Type B pancreatic cell (in vitro differentiated cells): ENCODE results near the gene MAP4K5. TPM values are rescaled to one million over a fixed set of nuclear protein-coding genes. Genes with fewer than 3 reads are reported as not detected.

Experiments used
- DNase-seq: peaks from one replicate; pipeline ENCODE4 v3.0.0; 2021; ENCODE audit warnings: mixed read lengths; ENCODE audit not compliant: unreplicated experiment; ENCODE audit errors: extremely low spot score
- H3K27ac Mint-ChIP-seq: 2 replicates; pipeline ENCODE4 v1.8.0; 2021; ENCODE audit warnings: mild to moderate bottlenecking, mixed read lengths
- H3K27me3 Mint-ChIP-seq: 2 replicates; pipeline ENCODE4 v1.8.0; 2021; ENCODE audit warnings: mixed read lengths
- H3K36me3 Mint-ChIP-seq: 2 replicates; pipeline ENCODE4 v1.8.0; 2021; ENCODE audit warnings: mixed read lengths
- H3K4me1 Mint-ChIP-seq: one replicate; pipeline ENCODE4 v1.8.0; 2021; ENCODE audit warnings: mixed read lengths; ENCODE audit not compliant: unreplicated experiment
- H3K4me3 Mint-ChIP-seq: 2 replicates; pipeline ENCODE4 v1.8.0; 2021; ENCODE audit warnings: mild to moderate bottlenecking, mixed read lengths
- H3K9me3 Mint-ChIP-seq: 2 replicates; pipeline ENCODE4 v1.8.0; 2021; ENCODE audit warnings: mixed read lengths
- CTCF ChIP-seq: fragments of 200-600 bp; sonication (generic); conservative IDR thresholded peaks from 2 replicates; pipeline ENCODE4 v1.5.0; 2021; ENCODE audit warnings: antibody characterized with exemption, mild to moderate bottlenecking
- total RNA-seq: library from RNA; stranded (reverse); gene quantifications from 2 replicates; pipeline ENCODE4 v1.2.1, GENCODE V29; 2021; ENCODE audit warnings: low replicate concordance

The MAP4K5 gene
- total RNA-seq, 1 donor from 2014 or later: 58.4 TPM

- H3K4me3 Mint-ChIP-seq: no peak overlapping the region
- H3K27ac Mint-ChIP-seq: no peak overlapping the region
- TF ChIP-seq CTCF: no peak
- no peaks in the 10 kb centered on the region for H3K27me3 Mint-ChIP-seq
- peaks cover 4% of the 10 kb centered on the region for H3K9me3 Mint-ChIP-seq
- peaks cover 64% of the 10 kb centered on the region for H3K36me3 Mint-ChIP-seq
- H3K4me1 Mint-ChIP-seq: no peaks in the 10 kb centered on the region
- no peak for DNase-seq
Observed at GRCh38 chr14:50469982-50470381, 62.4 kb downstream of the MAP4K5 start.

DNA sequence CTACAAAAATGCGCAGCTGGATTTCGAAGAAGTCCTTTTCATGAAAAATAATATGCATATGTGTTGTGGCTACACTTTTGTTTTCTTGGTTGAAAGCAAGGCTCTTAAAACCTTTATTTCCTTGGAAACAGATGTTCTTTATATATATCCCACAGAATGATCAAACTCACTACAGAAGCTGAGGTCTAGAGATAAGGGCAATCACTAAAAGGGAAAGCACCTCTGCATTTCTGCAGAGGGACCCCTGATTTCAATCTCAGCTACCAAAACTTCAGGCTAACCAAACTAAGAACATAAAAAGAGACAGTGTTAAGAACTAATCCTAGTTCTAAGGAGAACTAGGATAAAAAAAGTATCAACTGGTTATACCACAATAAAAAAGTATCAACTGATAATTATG lies 70.3 kb downstream of the MAP4K5 start:
- Mint-ChIP-seq H3K4me1 (no peaks in the 10 kb centered on the region), H3K27ac (no peak overlapping the region), H3K27me3 (no peaks in the 10 kb centered on the region), H3K4me3 (no peak overlapping the region), H3K9me3 (no peaks in the 10 kb centered on the region), H3K36me3 (peaks cover 17% of the 10 kb centered on the region)
- no peak for DNase-seq
- no peak for TF ChIP-seq CTCF

DNA sequence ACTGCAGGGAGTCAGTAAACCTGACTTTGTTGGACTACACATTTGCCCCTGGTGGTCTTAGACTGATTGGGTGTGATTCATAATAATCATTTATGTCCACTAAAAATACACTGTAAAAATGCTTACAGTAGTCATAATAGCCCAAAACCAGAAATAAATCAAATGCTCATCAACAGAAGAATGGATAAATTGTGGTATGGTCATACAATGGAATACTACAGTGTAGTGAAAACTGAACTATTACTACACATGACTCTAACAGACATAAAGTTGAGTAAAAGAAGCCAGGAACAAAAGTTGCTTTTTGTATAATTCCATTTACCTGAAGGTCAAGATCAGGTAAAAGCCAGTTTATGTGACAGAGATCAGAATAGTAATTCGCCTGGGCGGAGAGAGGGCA lies 78.5 kb downstream of the MAP4K5 start:
- Mint-ChIP-seq H3K27ac (no peak overlapping the region), H3K4me3 (no peak overlapping the region), H3K27me3 (no peaks in the 10 kb centered on the region), H3K36me3 (peaks cover 41% of the 10 kb centered on the region), H3K4me1 (no peaks in the 10 kb centered on the region), H3K9me3 (peaks cover 6% of the 10 kb centered on the region)
- DNase-seq: no peak
- no peak for TF ChIP-seq CTCF

GRCh38 chr14:50452979-50453705 lies 79.2 kb downstream of the MAP4K5 start:
- DNase-seq: no peak
- H3K27me3 Mint-ChIP-seq: no peaks in the 10 kb centered on the region
- H3K4me3 Mint-ChIP-seq: no peak overlapping the region
- TF ChIP-seq CTCF: no peak
- no peaks in the 10 kb centered on the region for H3K4me1 Mint-ChIP-seq
- H3K9me3 Mint-ChIP-seq: peaks cover 6% of the 10 kb centered on the region
- H3K36me3 Mint-ChIP-seq: peaks cover 41% of the 10 kb centered on the region
- no peak overlapping the region for H3K27ac Mint-ChIP-seq

- no peak for TF ChIP-seq CTCF
- H3K4me3 Mint-ChIP-seq: no peak overlapping the region
- H3K4me1 Mint-ChIP-seq: no peaks in the 10 kb centered on the region
- no peak for DNase-seq
- H3K9me3 Mint-ChIP-seq: peaks cover 6% of the 10 kb centered on the region
- no peak overlapping the region for H3K27ac Mint-ChIP-seq
- H3K27me3 Mint-ChIP-seq: no peaks in the 10 kb centered on the region
- peaks cover 45% of the 10 kb centered on the region for H3K36me3 Mint-ChIP-seq
Observed at GRCh38 chr14:50452296-50452695, 80.1 kb downstream of the MAP4K5 start.
